GM10266 (cell line): Measurements from ENCODE around the gene TNS3.

Experiments used
- DNase-seq: peaks from one replicate; pipeline ENCODE4 v3.0.0; 2012; ENCODE audit errors: extremely low spot score
- CTCF ChIP-seq: IDR thresholded peaks from 2 replicates; pipeline ENCODE4 v1.5.1; 2012; ENCODE audit warnings: mild to moderate bottlenecking, low read depth; ENCODE audit not compliant: control insufficient read depth, insufficient read depth; ENCODE audit errors: missing control alignments

The TNS3 gene

GRCh38 chr7:47380325-47381133 is 201.4 kb downstream of the TNS3 start:
- no peak for TF ChIP-seq CTCF
- no peak for DNase-seq

- no peak for DNase-seq
- TF ChIP-seq CTCF = no peak
These were observed 202.1 kb downstream of the TNS3 start for GRCh38 chr7:47379629-47380324.

GRCh38 chr7:47378728-47379395 is 203.0 kb downstream of the TNS3 start:
- no peak for TF ChIP-seq CTCF
- DNase-seq = no peak

GRCh38 chr7:47377741-47378140 is 204.2 kb downstream of the TNS3 start:
- no peak for DNase-seq
- TF ChIP-seq CTCF = no peak

- DNase-seq = no peak
- TF ChIP-seq CTCF = no peak
These were observed 204.8 kb downstream of the TNS3 start for GRCh38 chr7:47376991-47377616.

GRCh38 chr7:47375121-47375938 is 206.6 kb downstream of the TNS3 start:
- DNase-seq = no peak
- TF ChIP-seq CTCF = no peak
